Heart left ventricle (tissue), 13 donors: Measurements from ENCODE around the gene RNF169.

Source experiments
- POLR2A ChIP-seq, 2 donors: fragments of 450-650 bp; IDR thresholded peaks; one replicate each; pipeline ENCODE4 v1.6.1; 2017; ENCODE audit warnings: antibody characterized with exemption in 2 of 2, mild to moderate bottlenecking in 2 of 2, moderate library complexity in 2 of 2
- TF ChIP-seq, protein P1 (sequence below), 12 donors: fragments of 200-600 bp; sonication (generic) in 4 of 12; IDR thresholded peaks; one replicate each; pipeline versions ENCODE4 v1.5.0 to v1.8.0; 2018 to 2022; ENCODE audit warnings: antibody characterized with exemption in 12 of 12, mild to moderate bottlenecking in 5 of 12
- donor health status: ischemic (EF 13 %, LVEDD 7.1; RV severe dilation, severe dysfunction).
- donor health status: DM: no; HTN: yes; CAD: no.
- donor health status: DM: no; HTN: no; CAD: no.
- donor health status: ischemic (EF 25% LVEDD 6.9; RV normal size, moderate dysfunction).
- donor health status: ischemic (EF 25% LVEDD 5.7; RV mildly dilated, moderate dysfunction).
- donor health status: ischemic (EF 35%, LVEDD 5.7; RV mildly dilated, moderate dysfunction).
- donor health status: nonischemic (EF 11% LVEDD 7.7; RV severe dilation, severe dysfunction).
- donor health status: DM: yes; HTN: yes; CAD: no.
- donor health status: PGD.
- donor health status: ischemic (EF 29% LVEDD 5.4; RV normal size, mild dysfunction).
- donor health status: nonischemic (EF 23%, LVEDD 6.1; RV moderate dilation, normal function).

DNA sequence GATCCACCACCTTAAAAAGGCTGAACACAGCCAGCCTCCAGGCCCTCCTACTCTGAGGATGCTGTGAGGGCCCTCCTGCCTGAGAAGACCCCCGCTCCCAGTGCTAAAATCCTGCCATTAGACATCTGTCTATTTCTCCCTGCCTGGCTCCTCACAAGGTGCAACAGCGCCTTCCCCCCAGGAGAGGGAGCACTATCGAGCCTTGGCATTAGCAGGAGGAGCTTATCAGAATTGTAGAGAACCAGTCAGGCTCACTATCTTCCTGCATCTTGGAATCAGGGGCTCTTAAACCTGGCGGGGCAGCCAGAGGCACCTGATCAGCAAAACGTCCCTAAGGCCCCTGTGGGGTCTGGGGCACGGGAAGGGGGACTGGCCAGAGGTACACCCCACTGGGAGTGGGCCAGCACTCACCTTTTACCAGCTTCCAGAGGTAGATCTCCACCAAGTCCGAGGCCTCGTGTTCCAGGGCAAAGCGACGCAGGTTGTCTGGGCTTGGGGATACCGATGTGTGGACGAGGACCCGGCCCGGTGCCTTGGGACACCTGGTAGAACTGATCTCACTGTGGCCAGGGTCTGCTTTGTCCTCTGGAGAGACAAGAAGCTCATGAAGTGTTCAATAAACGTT, 46.2 kb upstream of the RNF169 start:
- TF ChIP-seq, protein P1, sequence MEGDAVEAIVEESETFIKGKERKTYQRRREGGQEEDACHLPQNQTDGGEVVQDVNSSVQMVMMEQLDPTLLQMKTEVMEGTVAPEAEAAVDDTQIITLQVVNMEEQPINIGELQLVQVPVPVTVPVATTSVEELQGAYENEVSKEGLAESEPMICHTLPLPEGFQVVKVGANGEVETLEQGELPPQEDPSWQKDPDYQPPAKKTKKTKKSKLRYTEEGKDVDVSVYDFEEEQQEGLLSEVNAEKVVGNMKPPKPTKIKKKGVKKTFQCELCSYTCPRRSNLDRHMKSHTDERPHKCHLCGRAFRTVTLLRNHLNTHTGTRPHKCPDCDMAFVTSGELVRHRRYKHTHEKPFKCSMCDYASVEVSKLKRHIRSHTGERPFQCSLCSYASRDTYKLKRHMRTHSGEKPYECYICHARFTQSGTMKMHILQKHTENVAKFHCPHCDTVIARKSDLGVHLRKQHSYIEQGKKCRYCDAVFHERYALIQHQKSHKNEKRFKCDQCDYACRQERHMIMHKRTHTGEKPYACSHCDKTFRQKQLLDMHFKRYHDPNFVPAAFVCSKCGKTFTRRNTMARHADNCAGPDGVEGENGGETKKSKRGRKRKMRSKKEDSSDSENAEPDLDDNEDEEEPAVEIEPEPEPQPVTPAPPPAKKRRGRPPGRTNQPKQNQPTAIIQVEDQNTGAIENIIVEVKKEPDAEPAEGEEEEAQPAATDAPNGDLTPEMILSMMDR (IDR thresholded peaks at IDR 0.05): peak; percentile 75 to 96 (median 88)
- TF ChIP-seq POLR2A (IDR thresholded peaks at IDR 0.05): peak in 1 of 2 donors; percentile 8
